Mononuclear cell (primary cell): Measurements from ENCODE around the gene RFC1. TPM values are rescaled to one million over a fixed set of nuclear protein-coding genes. Genes with fewer than 3 reads are reported as not detected.
"Not testable (repeated sequence)": the region's sequence is repeated elsewhere in the genome, so short reads cannot be mapped to it uniquely, and the experiment has no call there.

ENCODE experiments used
- H3K27me3 ChIP-seq: 2 replicates; pipeline ENCODE4 v1.6.0; 2011; ENCODE audit warnings: low read length, control low read depth; ENCODE audit not compliant: insufficient read depth
- H3K4me1 ChIP-seq: 2 replicates; pipeline ENCODE4 v1.5.1; 2011; ENCODE audit warnings: mild to moderate bottlenecking, low read length, control low read depth; ENCODE audit not compliant: insufficient read depth
- H3K4me3 ChIP-seq: 2 replicates; pipeline ENCODE4 v1.5.1; 2011; ENCODE audit warnings: mild to moderate bottlenecking, low read length, moderate library complexity
- H3K9me3 ChIP-seq: 2 replicates; pipeline ENCODE4 v1.5.1; 2011; ENCODE audit warnings: low read depth, mild to moderate bottlenecking, control low read depth, low read length
- total RNA-seq: library from RNA; depleted of rRNA; stranded (reverse); fragments of >200 nt; gene quantifications from one replicate; pipeline ENCODE4 v1.2.3, GENCODE V29; 2012

Gene RFC1
- total RNA-seq: 71.2 TPM

- Histone ChIP-seq H3K9me3 (no peaks in the 10 kb centered on the region), H3K4me1 (peaks cover 31% of the 10 kb centered on the region), H3K4me3 (peak within 1 kb of the TSS; percentile 81), H3K27me3 (no peaks in the 10 kb centered on the region)
These were observed at the start of gene RFC1 for GRCh38 chr4:39365830-39366771. TSS of gene RFC1 (minus strand) at chr4:39366362. CDS start at chr4:39366241, 121 bp downstream.

- Histone ChIP-seq H3K4me1 (no peaks in the 10 kb centered on the region), H3K4me3 (no peak overlapping the region)
These were observed 49.6 kb upstream of the RFC1 start for GRCh38 chr4:39415678-39416283.

GRCh38 chr4:39411561-39411960 lies 45.4 kb upstream of the RFC1 start:
- not testable (repeated sequence) for H3K9me3 ChIP-seq, H3K4me3 ChIP-seq, H3K4me1 ChIP-seq, H3K27me3 ChIP-seq

More at GRCh38 chr4:39415678-39416283, 49.6 kb upstream of the RFC1 start:
- H3K9me3 ChIP-seq: no peaks in the 10 kb centered on the region
- H3K27me3 ChIP-seq: no peaks in the 10 kb centered on the region

GRCh38 chr4:39410415-39410814 lies 44.3 kb upstream of the RFC1 start:
- Histone ChIP-seq H3K4me1 (no peaks in the 10 kb centered on the region), H3K4me3 (no peak overlapping the region)

GRCh38 chr4:39407584-39407885 lies 41.4 kb upstream of the RFC1 start:
- Histone ChIP-seq H3K4me3 (no peak overlapping the region), H3K9me3 (no peaks in the 10 kb centered on the region), H3K27me3 (no peaks in the 10 kb centered on the region), H3K4me1 (no peaks in the 10 kb centered on the region)

More at GRCh38 chr4:39410415-39410814, 44.3 kb upstream of the RFC1 start:
- H3K27me3 ChIP-seq: no peaks in the 10 kb centered on the region
- H3K9me3 ChIP-seq: no peaks in the 10 kb centered on the region

GRCh38 chr4:39406763-39407583 lies 40.8 kb upstream of the RFC1 start, which contains the start of gene KLB:
TSS of gene KLB (plus strand) at chr4:39406930. CDS start at chr4:39406950, 20 bp downstream.
- Histone ChIP-seq H3K4me3 (no peak within 1 kb of the TSS), H3K4me1 (no peaks in the 10 kb centered on the region), H3K27me3 (no peaks in the 10 kb centered on the region), H3K9me3 (no peaks in the 10 kb centered on the region)

GRCh38 chr4:39401640-39402039 lies 35.5 kb upstream of the RFC1 start:
- H3K9me3 ChIP-seq, H3K27me3 ChIP-seq, H3K4me3 ChIP-seq, H3K4me1 ChIP-seq: not testable (repeated sequence)

- no peaks in the 10 kb centered on the region for H3K4me1 ChIP-seq
- no peak overlapping the region for H3K4me3 ChIP-seq
- no peaks in the 10 kb centered on the region for H3K9me3 ChIP-seq
- no peaks in the 10 kb centered on the region for H3K27me3 ChIP-seq
These were observed 28.5 kb upstream of the RFC1 start for GRCh38 chr4:39394706-39395105.

- H3K9me3 ChIP-seq: no peaks in the 10 kb centered on the region
- no peaks in the 10 kb centered on the region for H3K27me3 ChIP-seq
- no peaks in the 10 kb centered on the region for H3K4me1 ChIP-seq
- no peak overlapping the region for H3K4me3 ChIP-seq
These were observed 24.4 kb upstream of the RFC1 start for GRCh38 chr4:39390603-39391002.

GRCh38 chr4:39384563-39384962 lies 18.4 kb upstream of the RFC1 start:
- H3K27me3 ChIP-seq: peaks cover 6% of the 10 kb centered on the region
- H3K4me1 ChIP-seq: no peaks in the 10 kb centered on the region
- H3K4me3 ChIP-seq: no peak overlapping the region
- H3K9me3 ChIP-seq: no peaks in the 10 kb centered on the region

- H3K4me3 ChIP-seq: no peak overlapping the region
- peaks cover 7% of the 10 kb centered on the region for H3K27me3 ChIP-seq
These were observed 17.5 kb upstream of the RFC1 start for GRCh38 chr4:39383690-39384089.

GRCh38 chr4:39375478-39375877 lies 9.3 kb upstream of the RFC1 start:
- Histone ChIP-seq H3K4me3 (no peak overlapping the region), H3K9me3 (no peaks in the 10 kb centered on the region), H3K4me1 (no peaks in the 10 kb centered on the region), H3K27me3 (peaks cover 4% of the 10 kb centered on the region)

More at GRCh38 chr4:39383690-39384089, 17.5 kb upstream of the RFC1 start:
- H3K9me3 ChIP-seq: no peaks in the 10 kb centered on the region
- no peaks in the 10 kb centered on the region for H3K4me1 ChIP-seq

GRCh38 chr4:39371209-39371608 lies 5.0 kb upstream of the RFC1 start:
- not testable (repeated sequence) for H3K4me1 ChIP-seq

GRCh38 chr4:39369301-39369700 lies 3.1 kb upstream of the RFC1 start:
- Histone ChIP-seq H3K4me1 (peaks cover 19% of the 10 kb centered on the region), H3K4me3 (no peak overlapping the region), H3K9me3 (no peaks in the 10 kb centered on the region), H3K27me3 (no peaks in the 10 kb centered on the region)

More at GRCh38 chr4:39371209-39371608, 5.0 kb upstream of the RFC1 start:
- not testable (repeated sequence) for H3K27me3 ChIP-seq, H3K4me3 ChIP-seq, H3K9me3 ChIP-seq

- H3K9me3 ChIP-seq: no peaks in the 10 kb centered on the region
- peaks cover 31% of the 10 kb centered on the region for H3K4me1 ChIP-seq
- no peak overlapping the region for H3K4me3 ChIP-seq
- H3K27me3 ChIP-seq: no peaks in the 10 kb centered on the region
These were observed 1.0 kb upstream of the RFC1 start for GRCh38 chr4:39367166-39367565.
